VCaP (cell line): Measurements from ENCODE around the gene SLC10A6.

ENCODE experiments used
- H3K27ac ChIP-seq: fragments of 450-650 bp; 2 replicates; pipeline ENCODE4 v1.5.1; 2017
- TF ChIP-seq, protein P1 (sequence below): fragments of 450-650 bp; conservative IDR thresholded peaks from 2 replicates; pipeline ENCODE4 v1.5.1; 2017; ENCODE audit warnings: mild to moderate bottlenecking, moderate library complexity

The SLC10A6 gene

DNA sequence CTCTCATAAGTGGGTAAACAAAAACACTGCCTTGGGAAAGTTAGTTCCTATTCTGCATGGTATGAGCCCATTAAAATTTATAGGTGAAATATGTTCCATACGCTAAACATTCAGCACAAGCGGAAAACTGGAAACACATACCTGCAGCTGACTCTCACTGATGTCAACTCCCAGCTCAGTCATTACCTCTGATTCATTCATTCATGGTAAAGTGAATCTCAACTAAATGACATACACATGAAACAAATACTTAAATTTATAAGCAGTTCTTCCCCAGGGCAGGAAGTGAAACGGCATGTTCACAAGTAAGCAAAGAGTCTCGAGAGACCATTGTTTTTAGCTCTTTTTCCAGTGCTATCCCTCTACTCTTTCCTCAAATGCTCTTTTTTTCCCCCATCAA is 1.6 kb downstream of the SLC10A6 start:
- no peak overlapping the region for H3K27ac ChIP-seq
- TF ChIP-seq, protein P1, sequence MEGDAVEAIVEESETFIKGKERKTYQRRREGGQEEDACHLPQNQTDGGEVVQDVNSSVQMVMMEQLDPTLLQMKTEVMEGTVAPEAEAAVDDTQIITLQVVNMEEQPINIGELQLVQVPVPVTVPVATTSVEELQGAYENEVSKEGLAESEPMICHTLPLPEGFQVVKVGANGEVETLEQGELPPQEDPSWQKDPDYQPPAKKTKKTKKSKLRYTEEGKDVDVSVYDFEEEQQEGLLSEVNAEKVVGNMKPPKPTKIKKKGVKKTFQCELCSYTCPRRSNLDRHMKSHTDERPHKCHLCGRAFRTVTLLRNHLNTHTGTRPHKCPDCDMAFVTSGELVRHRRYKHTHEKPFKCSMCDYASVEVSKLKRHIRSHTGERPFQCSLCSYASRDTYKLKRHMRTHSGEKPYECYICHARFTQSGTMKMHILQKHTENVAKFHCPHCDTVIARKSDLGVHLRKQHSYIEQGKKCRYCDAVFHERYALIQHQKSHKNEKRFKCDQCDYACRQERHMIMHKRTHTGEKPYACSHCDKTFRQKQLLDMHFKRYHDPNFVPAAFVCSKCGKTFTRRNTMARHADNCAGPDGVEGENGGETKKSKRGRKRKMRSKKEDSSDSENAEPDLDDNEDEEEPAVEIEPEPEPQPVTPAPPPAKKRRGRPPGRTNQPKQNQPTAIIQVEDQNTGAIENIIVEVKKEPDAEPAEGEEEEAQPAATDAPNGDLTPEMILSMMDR: no peak

DNA sequence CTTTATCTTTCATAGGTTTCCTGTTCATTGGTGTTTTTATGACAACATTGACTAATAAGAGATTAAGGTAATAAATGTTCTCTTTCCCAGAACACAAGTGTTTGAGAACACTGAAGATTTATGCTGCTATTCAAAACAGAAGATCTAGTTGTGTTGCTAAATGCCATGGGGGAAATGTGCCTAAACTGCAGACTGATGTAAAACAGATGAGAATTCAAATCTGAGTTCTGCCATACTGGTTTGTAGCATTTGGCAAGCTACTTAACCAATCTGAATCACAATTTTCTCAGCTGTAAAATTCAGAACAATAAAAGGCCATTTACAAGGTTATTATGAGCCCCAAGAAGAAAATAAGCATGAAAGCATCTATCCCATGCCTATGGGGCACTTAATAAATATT is 2.3 kb downstream of the SLC10A6 start:
- TF ChIP-seq, protein P1: no peak
- no peak overlapping the region for H3K27ac ChIP-seq

DNA sequence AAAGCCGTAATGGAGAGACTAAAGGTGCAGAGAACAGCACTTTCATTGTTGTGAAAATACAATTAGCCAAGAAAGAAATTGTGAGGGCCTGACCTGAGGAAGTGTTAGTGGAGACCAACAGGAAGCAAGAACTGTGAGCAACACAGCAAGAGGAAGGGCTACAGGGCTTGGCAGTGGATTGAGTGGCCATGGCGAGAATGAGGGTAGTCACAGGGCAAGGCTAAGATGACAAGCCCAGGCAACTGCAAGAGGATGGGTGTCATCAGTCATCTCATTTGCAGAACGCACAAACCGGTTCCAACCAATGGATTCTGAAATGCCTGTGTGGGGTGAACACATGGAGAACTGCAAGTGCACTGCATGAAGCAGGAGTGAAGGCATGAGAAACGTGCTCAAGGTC is 3.6 kb downstream of the SLC10A6 start:
- no peak overlapping the region for H3K27ac ChIP-seq
- TF ChIP-seq, protein P1: no peak

DNA sequence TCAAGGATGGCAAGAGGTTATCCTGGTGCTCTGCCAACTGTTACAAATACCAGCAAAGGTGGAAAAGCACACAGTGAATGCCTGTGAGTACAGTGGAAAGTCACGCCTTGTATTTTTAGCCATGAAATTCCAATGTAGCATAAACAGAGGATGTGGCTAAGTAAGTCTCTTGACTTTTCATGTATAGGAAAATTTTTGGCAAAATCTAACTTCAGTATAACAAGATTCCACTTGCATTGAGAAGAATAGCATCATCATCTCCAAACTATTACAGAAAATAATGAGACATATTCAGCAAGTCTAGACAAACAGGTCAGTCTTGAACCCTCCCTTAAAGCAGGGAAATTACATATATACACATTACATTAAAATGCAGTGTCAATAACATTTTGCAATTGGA is 7.9 kb downstream of the SLC10A6 start:
- H3K27ac ChIP-seq: no peak overlapping the region
- TF ChIP-seq, protein P1: no peak

DNA sequence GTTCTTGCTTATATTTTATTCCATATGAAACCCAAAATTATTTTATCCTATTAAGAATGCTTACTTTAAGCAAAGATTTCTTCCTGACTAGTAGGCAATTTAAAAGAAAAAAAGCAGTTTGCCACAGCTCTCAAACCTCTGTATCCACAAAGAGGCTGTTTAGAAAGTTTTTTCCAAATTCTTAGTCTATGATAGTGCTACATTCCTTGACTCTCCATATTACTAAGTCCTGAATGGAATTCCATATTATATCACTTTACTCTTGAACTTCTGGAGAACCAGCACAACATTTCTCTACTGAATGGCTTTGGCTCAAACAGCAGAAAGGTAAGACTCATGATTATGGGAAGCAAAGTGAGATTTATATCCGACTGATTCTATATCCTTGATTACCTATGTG is 8.3 kb downstream of the SLC10A6 start:
- TF ChIP-seq, protein P1: no peak
- no peak overlapping the region for H3K27ac ChIP-seq

DNA sequence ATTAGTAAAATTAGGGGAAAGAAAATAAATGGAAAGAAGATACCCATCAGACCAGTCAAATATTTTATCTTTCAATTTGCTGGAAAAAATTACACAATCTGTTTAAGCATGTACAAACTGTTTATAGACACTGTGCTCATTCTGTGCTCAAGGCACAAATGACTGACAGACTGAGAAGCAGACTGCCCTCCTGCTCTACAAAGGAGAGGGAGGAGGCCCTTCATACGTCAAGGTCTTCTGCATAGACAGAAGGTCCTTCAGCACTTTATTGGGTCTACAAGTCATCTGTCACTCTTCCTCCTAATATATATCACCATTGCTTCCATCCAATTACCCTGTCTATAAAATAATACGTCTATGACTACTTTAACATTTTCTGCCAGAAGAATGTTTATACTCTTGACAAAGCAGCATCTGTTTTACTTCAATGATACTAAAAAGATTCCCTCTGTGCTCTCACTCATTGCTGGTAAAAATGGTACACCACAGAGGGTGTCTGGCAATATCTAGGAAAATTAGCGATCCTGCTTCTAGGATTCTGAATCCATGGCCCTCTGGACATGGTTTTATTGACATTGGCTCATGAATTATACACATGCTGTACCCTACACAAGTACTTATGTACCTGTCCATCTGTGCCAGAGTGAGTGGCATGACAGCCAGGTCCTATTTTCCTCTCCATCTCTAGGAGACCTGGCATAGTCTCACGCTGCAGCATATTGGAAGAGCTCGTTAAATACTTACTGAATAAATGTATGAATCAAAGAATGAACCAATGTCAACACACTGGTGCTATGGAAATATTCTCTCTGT is 11.3 kb downstream of the SLC10A6 start:
- H3K27ac ChIP-seq: peak overlapping the region; percentile 31; the same call in 1 of the 2 replicates
- TF ChIP-seq, protein P1: no peak

DNA sequence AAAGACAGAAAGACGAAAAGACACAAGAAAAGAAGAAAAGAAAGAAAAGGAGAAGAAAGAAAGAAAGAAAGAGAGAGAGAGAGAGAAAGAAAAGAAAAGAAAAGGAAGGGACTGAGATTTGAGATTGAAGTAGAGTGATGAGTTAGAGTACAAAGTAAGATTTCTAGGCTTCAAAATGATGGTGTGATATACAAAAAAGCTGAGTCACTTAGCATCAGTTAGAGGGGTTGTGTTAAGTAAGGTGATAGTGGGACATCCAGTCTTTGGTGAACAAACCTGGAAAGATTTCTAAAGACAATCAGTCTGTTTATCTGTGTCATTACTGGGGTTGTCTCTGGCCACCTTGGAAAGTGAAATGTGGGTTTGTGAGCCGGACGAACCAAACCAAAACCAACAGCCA is 13.5 kb downstream of the SLC10A6 start:
- TF ChIP-seq, protein P1: no peak
- H3K27ac ChIP-seq: no peak overlapping the region
